Effector memory CD4-positive, alpha-beta T cell (primary cell): ENCODE results near the gene LIN28B.

Experiments
- DNase-seq, 3 donors: peaks; one replicate each; pipeline ENCODE4 v3.0.0-alpha.2; 2020
- H3K27ac ChIP-seq: 2 replicates; pipeline ENCODE4 v1.7.0; 2013; ENCODE audit warnings: mild to moderate bottlenecking, low read length, moderate library complexity; ENCODE audit not compliant: insufficient read depth, poor library complexity, severe bottlenecking
- H3K27me3 ChIP-seq: replicated peaks from 2 replicates; pipeline ENCODE4 v1.7.0; 2013; ENCODE audit warnings: mild to moderate bottlenecking, low read length; ENCODE audit not compliant: insufficient read depth, control insufficient read depth, poor library complexity, severe bottlenecking
- H3K36me3 ChIP-seq: 2 replicates; pipeline ENCODE4 v1.7.0; 2013; ENCODE audit warnings: mild to moderate bottlenecking, low read length, moderate library complexity; ENCODE audit not compliant: control insufficient read depth, insufficient read depth
- H3K4me1 ChIP-seq: 2 replicates; pipeline ENCODE4 v1.7.0; 2013; ENCODE audit warnings: low read length, mild to moderate bottlenecking; ENCODE audit not compliant: control insufficient read depth, insufficient read depth, poor library complexity, severe bottlenecking
- H3K4me3 ChIP-seq: 2 replicates; pipeline ENCODE4 v1.7.0; 2013; ENCODE audit warnings: low read length, low read depth, mild to moderate bottlenecking; ENCODE audit not compliant: insufficient read depth, poor library complexity, severe bottlenecking
- H3K9me3 ChIP-seq: 2 replicates; pipeline ENCODE4 v1.7.0; 2013; ENCODE audit warnings: mild to moderate bottlenecking, low read length, moderate library complexity; ENCODE audit not compliant: control insufficient read depth

Gene LIN28B

DNA sequence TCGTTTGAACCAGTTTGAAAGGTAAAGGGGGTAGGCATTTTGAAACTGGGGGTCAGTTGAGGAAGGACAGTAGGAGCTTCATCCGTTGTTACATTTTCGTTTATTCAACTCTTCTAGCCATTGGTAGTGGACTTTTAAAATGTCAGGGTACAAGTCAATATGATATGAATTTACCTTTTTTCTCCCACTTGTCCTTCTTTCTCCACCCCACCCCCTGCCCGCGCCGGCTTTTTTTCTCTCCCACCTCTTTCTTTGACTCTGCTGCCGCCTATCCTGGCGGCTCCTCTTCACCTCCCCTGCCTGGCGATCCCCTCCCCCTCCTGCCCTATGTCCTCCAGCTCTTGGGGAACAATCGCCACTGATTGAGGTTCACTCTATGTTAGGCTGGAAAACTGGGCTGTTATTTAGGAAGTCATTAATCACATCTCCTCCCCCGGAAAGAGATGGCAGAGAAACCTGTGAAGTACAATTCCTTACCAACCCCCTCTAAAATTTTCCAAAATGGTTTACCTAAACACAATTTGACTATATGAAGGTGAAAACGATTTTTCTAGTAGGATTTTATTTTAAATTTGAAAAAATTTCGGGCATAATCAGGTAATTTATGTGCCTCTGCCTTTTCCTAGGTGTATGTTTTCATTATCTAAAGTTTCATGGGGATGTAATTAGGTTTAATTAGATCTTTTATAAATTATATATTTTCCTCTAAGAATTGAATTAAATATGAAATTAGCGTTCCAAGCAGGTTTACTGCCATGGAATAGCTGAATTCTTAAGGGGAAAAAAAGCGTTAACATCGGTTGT is 778 bp upstream of the LIN28B start:
- peaks cover 74% of the 10 kb centered on the region for H3K27me3 ChIP-seq
- no peak overlapping the region for H3K4me3 ChIP-seq

DNA sequence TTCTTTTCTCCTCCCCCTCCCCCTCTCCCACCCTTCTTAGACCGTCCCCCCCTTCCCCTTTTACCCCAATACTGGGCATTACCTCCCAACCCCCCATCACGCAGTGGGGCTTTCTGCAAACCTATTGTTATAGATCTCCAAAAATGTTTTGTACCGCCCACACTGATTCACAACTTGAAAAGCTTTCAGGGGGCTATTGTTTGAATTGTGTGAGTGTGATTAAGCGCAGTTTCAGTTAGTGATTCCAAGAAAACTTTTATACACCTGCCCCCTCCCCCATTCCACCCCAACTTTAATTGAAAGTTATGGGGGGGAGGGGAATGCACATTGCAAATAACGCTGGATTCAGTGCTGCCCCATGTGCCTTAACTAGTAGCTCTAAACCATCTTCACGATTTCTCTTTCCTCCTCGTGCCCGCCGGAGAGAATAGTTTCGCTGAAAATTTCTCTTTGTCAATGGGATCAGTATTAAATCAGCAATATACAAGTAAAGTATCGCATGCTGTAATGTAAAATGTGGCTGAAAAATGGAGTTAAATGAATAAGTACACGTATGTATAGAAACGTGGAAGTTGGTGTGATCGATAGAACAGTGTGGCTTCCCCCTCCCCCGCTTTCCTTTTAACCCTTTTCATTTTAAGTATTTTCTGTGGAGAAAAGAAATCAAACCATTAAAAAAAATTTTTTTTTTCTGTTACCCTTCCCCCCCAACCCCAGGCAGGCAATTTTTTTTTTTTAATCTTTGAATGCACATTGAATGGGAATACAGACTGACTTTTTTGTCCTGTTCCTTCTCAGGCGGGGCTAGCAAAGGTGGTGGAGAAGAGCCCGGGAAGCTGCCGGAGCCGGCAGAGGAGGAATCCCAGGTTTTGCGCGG is 632 bp downstream of the LIN28B start:
- no peak overlapping the region for H3K4me3 ChIP-seq

More for the DNA sequence above, 778 bp upstream of the LIN28B start:
- H3K27ac ChIP-seq = no peak overlapping the region
- H3K9me3 ChIP-seq = peaks cover 5% of the 10 kb centered on the region
- H3K4me1 ChIP-seq = peaks cover 3% of the 10 kb centered on the region
- no peaks in the 10 kb centered on the region for H3K36me3 ChIP-seq
- DNase-seq = no peak

DNA sequence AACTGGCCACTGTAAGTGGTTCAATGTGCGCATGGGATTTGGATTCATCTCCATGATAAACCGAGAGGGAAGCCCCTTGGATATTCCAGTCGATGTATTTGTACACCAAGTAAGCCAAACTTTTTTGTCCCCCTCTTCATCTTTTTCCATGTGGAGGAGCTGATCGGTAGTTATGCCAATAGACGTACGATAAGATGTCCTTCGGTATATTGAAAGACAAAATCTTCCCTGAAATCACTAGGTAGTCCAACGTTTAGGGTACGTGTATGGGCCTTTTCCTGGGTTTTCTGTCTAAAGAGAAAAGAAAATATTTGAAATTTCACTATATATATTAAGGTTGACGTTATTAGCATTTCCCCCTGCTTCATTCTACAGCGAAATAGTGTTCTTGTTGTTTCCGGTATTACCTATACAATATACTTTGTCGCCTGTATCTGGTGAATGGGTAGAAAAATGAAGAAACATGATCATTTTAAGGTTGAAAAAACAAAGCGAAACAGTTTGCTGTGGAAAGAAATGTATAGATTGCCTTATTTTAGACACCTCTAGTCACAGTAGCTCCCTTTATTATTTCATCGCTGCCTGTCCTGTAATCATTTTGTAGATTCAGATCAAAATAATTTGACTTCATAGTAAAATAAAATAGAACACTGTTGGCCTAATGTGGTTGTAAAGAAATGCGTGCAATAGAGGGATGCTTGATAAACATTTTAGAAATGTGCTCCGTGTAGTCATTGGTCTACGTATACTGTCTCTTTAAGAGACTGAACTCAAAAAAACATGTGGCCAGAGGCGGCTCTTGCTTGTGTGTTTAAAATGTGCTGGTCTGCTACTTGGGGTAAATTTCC is 1.5 kb downstream of the LIN28B start:
- Histone ChIP-seq H3K9me3 (peaks cover 5% of the 10 kb centered on the region), H3K36me3 (no peaks in the 10 kb centered on the region), H3K4me3 (no peak overlapping the region), H3K4me1 (peaks cover 3% of the 10 kb centered on the region), H3K27me3 (peaks cover 54% of the 10 kb centered on the region), H3K27ac (no peak overlapping the region)
- no peak for DNase-seq

More for the DNA sequence above, 632 bp downstream of the LIN28B start:
- DNase-seq = no peak
- Histone ChIP-seq H3K27me3 (peaks cover 62% of the 10 kb centered on the region), H3K36me3 (no peaks in the 10 kb centered on the region), H3K4me1 (peaks cover 3% of the 10 kb centered on the region), H3K9me3 (peaks cover 5% of the 10 kb centered on the region), H3K27ac (no peak overlapping the region)

DNA sequence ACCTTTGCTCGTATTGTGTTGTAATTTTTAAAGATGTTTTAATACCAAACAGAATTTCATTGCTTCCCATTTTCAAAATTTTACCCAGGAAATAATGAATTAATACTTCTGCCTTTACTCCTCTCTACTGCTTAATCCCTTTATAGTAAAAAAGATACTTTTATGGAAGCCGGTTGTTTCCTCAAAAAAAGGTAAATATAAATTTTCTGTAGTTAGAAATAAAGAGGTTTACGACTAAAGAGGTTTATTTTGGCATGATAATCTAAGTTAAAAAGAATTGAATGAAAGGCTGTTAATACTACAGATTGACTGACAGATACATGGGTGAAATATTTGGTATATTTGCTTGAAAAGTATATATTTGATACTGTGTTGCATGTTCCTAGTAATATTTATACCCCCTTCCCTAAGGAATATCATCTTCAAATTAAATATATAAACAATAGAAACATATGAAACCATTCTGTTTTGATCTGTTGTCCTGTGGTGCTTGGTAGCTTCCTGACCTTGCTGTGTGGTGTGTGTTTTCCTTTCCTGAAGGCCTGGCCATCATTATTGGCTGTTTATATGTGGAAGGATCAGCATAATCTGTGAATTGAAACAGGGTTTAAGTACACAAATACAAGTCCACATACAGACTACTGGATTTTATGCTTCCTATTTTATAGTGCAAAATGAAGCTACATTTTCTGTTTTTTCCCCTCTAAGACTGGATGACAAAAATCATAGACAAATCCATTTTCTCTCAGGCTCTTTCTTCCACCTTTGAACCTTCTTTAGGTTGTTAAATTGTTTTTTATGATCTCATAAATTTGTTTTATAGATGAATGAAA is 2.3 kb downstream of the LIN28B start:
- DNase-seq = no peak
- peaks cover 51% of the 10 kb centered on the region for H3K27me3 ChIP-seq
- peaks cover 5% of the 10 kb centered on the region for H3K9me3 ChIP-seq
- H3K4me3 ChIP-seq = no peak overlapping the region
- no peaks in the 10 kb centered on the region for H3K36me3 ChIP-seq
- H3K27ac ChIP-seq = no peak overlapping the region
- H3K4me1 ChIP-seq = peaks cover 3% of the 10 kb centered on the region

DNA sequence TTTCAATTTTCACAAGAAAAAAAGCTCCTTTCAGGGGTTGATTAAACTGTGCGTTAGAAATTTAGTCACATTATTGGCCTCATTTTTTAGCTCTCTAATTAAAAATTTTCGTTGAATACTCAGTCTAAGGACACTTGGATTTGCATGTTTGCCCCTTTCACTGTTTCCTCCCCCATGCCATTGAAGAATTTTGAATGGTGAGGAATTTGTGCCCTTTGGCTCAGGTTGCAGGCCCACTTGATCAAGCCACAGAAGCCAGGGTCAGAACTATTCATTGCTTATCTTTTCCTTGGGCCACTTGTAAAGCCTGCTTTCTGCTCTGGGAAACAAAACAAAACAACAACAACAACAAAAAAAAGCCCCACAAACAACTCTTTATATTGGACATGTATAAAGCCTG is 12.2 kb downstream of the LIN28B start:
- H3K9me3 ChIP-seq = no peaks in the 10 kb centered on the region
- no peak overlapping the region for H3K4me3 ChIP-seq
- H3K27me3 ChIP-seq = no peaks in the 10 kb centered on the region
- no peak overlapping the region for H3K27ac ChIP-seq
- no peaks in the 10 kb centered on the region for H3K4me1 ChIP-seq
- H3K36me3 ChIP-seq = no peaks in the 10 kb centered on the region
- DNase-seq = no peak

DNA sequence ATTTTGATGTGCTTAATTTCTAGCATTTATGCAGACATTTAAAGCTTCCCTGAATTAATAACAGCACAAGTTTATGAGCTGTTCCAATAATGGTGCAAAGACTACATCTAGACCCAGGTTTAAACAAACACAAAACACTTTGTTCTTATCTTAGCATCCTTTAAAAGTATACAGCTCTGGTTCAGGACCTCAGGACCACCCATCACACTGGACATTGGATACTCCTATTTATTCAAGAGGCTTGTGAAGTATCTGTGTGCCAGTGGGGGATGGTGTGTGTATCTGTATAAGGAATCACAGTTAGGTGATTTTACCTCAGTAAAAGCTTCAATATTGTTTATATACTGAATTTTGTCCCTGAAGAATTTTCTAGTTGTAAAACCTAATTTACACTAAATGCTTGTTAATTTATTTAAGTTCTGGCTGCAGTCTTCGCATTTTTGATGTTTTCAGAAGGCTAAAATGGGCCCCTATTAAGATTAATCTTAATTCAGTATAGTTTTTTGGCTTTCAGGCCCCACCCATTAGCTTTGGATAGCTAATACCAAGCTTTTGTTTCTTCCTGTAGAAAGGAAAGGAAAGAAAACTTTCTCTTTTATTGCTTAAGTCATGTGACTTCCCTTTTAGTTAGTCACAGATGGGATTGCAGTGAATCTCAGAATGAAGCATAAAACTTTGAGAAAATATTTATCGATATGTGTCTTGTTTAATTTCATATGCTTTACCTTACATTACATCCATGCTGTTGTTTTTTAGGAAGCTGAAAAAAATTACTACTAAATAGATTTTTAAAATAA is 13.1 kb downstream of the LIN28B start:
- no peak for DNase-seq
- Histone ChIP-seq H3K27me3 (no peaks in the 10 kb centered on the region), H3K4me3 (no peak overlapping the region), H3K4me1 (no peaks in the 10 kb centered on the region), H3K9me3 (no peaks in the 10 kb centered on the region), H3K27ac (no peak overlapping the region), H3K36me3 (no peaks in the 10 kb centered on the region)

DNA sequence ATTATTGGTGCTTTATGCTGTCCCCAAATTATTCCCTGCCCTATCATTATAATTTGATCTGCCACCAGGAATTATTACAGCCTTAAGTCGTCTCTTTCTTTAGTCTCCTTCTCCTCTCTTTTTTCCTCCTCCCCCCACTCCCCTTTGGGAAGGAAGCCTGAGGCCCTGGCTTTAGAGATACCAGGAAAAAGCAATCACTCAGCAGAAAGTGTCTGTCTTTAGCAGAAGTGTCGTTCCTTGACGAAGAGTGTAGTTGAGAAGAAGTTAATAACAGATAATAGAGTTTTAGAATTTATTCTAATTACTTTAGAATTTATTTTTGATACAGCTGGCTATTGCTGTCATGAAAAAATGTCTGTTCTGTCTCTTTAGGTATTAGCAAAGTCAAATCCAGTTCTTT is 16.5 kb downstream of the LIN28B start:
- Histone ChIP-seq H3K9me3 (no peaks in the 10 kb centered on the region), H3K4me3 (no peak overlapping the region), H3K4me1 (no peaks in the 10 kb centered on the region), H3K27me3 (no peaks in the 10 kb centered on the region), H3K36me3 (no peaks in the 10 kb centered on the region), H3K27ac (no peak overlapping the region)
- no peak for DNase-seq

DNA sequence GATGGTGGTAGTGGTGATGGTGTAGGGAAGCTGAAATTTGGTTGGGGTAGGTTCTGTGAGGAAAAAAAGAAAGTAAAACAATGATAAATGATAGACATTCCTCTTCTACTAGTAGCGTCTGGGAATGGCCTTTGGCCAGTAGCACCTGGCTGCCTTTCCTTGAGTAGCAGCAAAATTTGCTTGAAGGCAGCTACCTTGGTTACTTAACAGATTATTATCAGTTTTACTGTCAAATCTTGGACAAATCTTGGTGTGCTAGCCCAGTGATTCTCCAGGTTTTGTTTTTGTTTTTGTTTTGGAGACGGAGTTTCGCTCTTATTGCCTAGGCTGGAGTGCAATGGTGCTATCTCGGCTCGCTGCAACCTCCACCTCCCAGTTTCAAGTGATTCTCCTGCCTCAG is 26.4 kb downstream of the LIN28B start:
- no peak overlapping the region for H3K4me3 ChIP-seq
- no peaks in the 10 kb centered on the region for H3K9me3 ChIP-seq
- no peaks in the 10 kb centered on the region for H3K36me3 ChIP-seq
- no peaks in the 10 kb centered on the region for H3K27me3 ChIP-seq
- no peak overlapping the region for H3K27ac ChIP-seq
- DNase-seq = no peak
- no peaks in the 10 kb centered on the region for H3K4me1 ChIP-seq
